ACC112 (cell line): Measurements from ENCODE around the gene KCNJ16.
A peak's percentile ranks its signal among the peaks of the same experiment; 100 is the strongest.

Experiments used
- H2AFZ ChIP-seq: fragments of 200-600 bp; sonication (generic); one replicate; pipeline ENCODE4 v1.6.0; 2017; ENCODE audit warnings: antibody characterized with exemption, low read length; ENCODE audit not compliant: unreplicated experiment
- H3K27ac ChIP-seq: fragments of 200-600 bp; sonication (generic); 2 replicates; pipeline ENCODE4 v1.5.1; 2014; ENCODE audit warnings: low read depth, mild to moderate bottlenecking, antibody characterized with exemption, low read length, moderate library complexity
- H3K27me3 ChIP-seq: fragments of 200-600 bp; sonication (generic); 2 replicates; pipeline ENCODE4 v1.6.1; 2014; ENCODE audit warnings: mild to moderate bottlenecking, antibody characterized with exemption, low read length, moderate library complexity, mixed read lengths; ENCODE audit not compliant: insufficient read depth
- H3K36me3 ChIP-seq: fragments of 200-600 bp; sonication (generic); 2 replicates; pipeline ENCODE4 v1.6.1; 2016; ENCODE audit warnings: mild to moderate bottlenecking, antibody characterized with exemption, low read length, moderate library complexity, mixed read lengths; ENCODE audit not compliant: insufficient read depth
- H3K4me1 ChIP-seq: fragments of 200-600 bp; sonication (generic); one replicate; pipeline ENCODE4 v1.6.1; 2016; ENCODE audit warnings: low read length, mixed read lengths; ENCODE audit not compliant: insufficient read depth, unreplicated experiment, control insufficient read depth
- H3K4me3 ChIP-seq: fragments of 200-600 bp; sonication (generic); 2 replicates; pipeline ENCODE4 v1.5.1; 2014; ENCODE audit warnings: mild to moderate bottlenecking, low read depth, low read length
- H3K79me2 ChIP-seq: fragments of 200-600 bp; sonication (generic); one replicate; pipeline ENCODE4 v1.6.0; 2016; ENCODE audit warnings: low read length; ENCODE audit not compliant: control insufficient read depth, unreplicated experiment, insufficient read depth

The KCNJ16 gene

GRCh38 chr17:70168977-70169708 is 94.1 kb downstream of the KCNJ16 start, which contains the start of gene KCNJ2:
Gene KCNJ2, plus strand, starts transcription at chr17:70169532. Its CDS starts 5,508 bp downstream, at chr17:70175040.
- peaks cover 13% of the 10 kb centered on the region for H3K4me1 ChIP-seq
- no peaks in the 10 kb centered on the region for H3K36me3 ChIP-seq
- H3K27me3 ChIP-seq: no peaks in the 10 kb centered on the region
- peak within 1 kb of the TSS; percentile 88 for H3K4me3 ChIP-seq
- no peaks in the 10 kb centered on the region for H3K79me2 ChIP-seq
- H3K27ac ChIP-seq: no peak within 1 kb of the TSS
- H2AFZ ChIP-seq: peak within 1 kb of the TSS; percentile 36

- no peak overlapping the region for H3K27ac ChIP-seq
- peak overlapping the region; percentile 88 for H3K4me3 ChIP-seq
- no peaks in the 10 kb centered on the region for H3K79me2 ChIP-seq
- no peaks in the 10 kb centered on the region for H3K36me3 ChIP-seq
- peak overlapping the region; percentile 18 for H2AFZ ChIP-seq
- peaks cover 13% of the 10 kb centered on the region for H3K4me1 ChIP-seq
- H3K27me3 ChIP-seq: no peaks in the 10 kb centered on the region
Observed at GRCh38 chr17:70169709-70170597, 94.9 kb downstream of the KCNJ16 start.

GRCh38 chr17:70171159-70171558 is 96.1 kb downstream of the KCNJ16 start:
- H3K4me1 ChIP-seq: peaks cover 13% of the 10 kb centered on the region
- no peak overlapping the region for H2AFZ ChIP-seq
- H3K36me3 ChIP-seq: no peaks in the 10 kb centered on the region
- no peaks in the 10 kb centered on the region for H3K27me3 ChIP-seq
- H3K4me3 ChIP-seq: no peak overlapping the region
- no peaks in the 10 kb centered on the region for H3K79me2 ChIP-seq
- no peak overlapping the region for H3K27ac ChIP-seq

GRCh38 chr17:70172449-70172848 is 97.4 kb downstream of the KCNJ16 start:
- no peak overlapping the region for H3K4me3 ChIP-seq
- H3K79me2 ChIP-seq: no peaks in the 10 kb centered on the region
- H3K27me3 ChIP-seq: no peaks in the 10 kb centered on the region
- no peaks in the 10 kb centered on the region for H3K36me3 ChIP-seq
- no peak overlapping the region for H2AFZ ChIP-seq
- no peak overlapping the region for H3K27ac ChIP-seq
- H3K4me1 ChIP-seq: peaks cover 13% of the 10 kb centered on the region

GRCh38 chr17:70172923-70173322 is 97.9 kb downstream of the KCNJ16 start:
- Histone ChIP-seq H3K4me3 (no peak overlapping the region), H2AFZ (no peak overlapping the region), H3K27me3 (no peaks in the 10 kb centered on the region), H3K79me2 (no peaks in the 10 kb centered on the region), H3K27ac (no peak overlapping the region), H3K4me1 (peaks cover 13% of the 10 kb centered on the region), H3K36me3 (no peaks in the 10 kb centered on the region)

- Histone ChIP-seq H2AFZ (no peak overlapping the region), H3K4me1 (peaks cover 13% of the 10 kb centered on the region), H3K79me2 (no peaks in the 10 kb centered on the region), H3K36me3 (no peaks in the 10 kb centered on the region), H3K27me3 (no peaks in the 10 kb centered on the region), H3K27ac (no peak overlapping the region), H3K4me3 (no peak overlapping the region)
Observed at GRCh38 chr17:70173681-70174080, 98.7 kb downstream of the KCNJ16 start.

GRCh38 chr17:70181376-70181775 is 106.4 kb downstream of the KCNJ16 start:
- H3K36me3 ChIP-seq: no peaks in the 10 kb centered on the region
- no peaks in the 10 kb centered on the region for H3K79me2 ChIP-seq
- no peak overlapping the region for H3K4me3 ChIP-seq
- peaks cover 21% of the 10 kb centered on the region for H3K4me1 ChIP-seq
- no peaks in the 10 kb centered on the region for H3K27me3 ChIP-seq
- no peak overlapping the region for H2AFZ ChIP-seq
- H3K27ac ChIP-seq: no peak overlapping the region

- H2AFZ ChIP-seq: no peak overlapping the region
- no peaks in the 10 kb centered on the region for H3K36me3 ChIP-seq
- H3K4me3 ChIP-seq: no peak overlapping the region
- no peak overlapping the region for H3K27ac ChIP-seq
- no peaks in the 10 kb centered on the region for H3K27me3 ChIP-seq
- H3K79me2 ChIP-seq: no peaks in the 10 kb centered on the region
- peaks cover 21% of the 10 kb centered on the region for H3K4me1 ChIP-seq
Observed at GRCh38 chr17:70181866-70182265, 106.8 kb downstream of the KCNJ16 start.

- Histone ChIP-seq H3K79me2 (no peaks in the 10 kb centered on the region), H2AFZ (no peak overlapping the region), H3K4me1 (peaks cover 31% of the 10 kb centered on the region), H3K27ac (no peak overlapping the region), H3K36me3 (no peaks in the 10 kb centered on the region), H3K27me3 (no peaks in the 10 kb centered on the region), H3K4me3 (no peak overlapping the region)
Observed at GRCh38 chr17:70183508-70183907, 108.5 kb downstream of the KCNJ16 start.

GRCh38 chr17:70184207-70184606 is 109.2 kb downstream of the KCNJ16 start:
- no peaks in the 10 kb centered on the region for H3K79me2 ChIP-seq
- no peak overlapping the region for H3K27ac ChIP-seq
- no peak overlapping the region for H3K4me3 ChIP-seq
- H3K4me1 ChIP-seq: peaks cover 31% of the 10 kb centered on the region
- H2AFZ ChIP-seq: no peak overlapping the region
- H3K27me3 ChIP-seq: no peaks in the 10 kb centered on the region
- no peaks in the 10 kb centered on the region for H3K36me3 ChIP-seq
